Esophagus muscularis mucosa (tissue), 2 donors: Measurements from ENCODE around the gene YPEL1.

ENCODE experiments used
- POLR2A ChIP-seq: fragments of 450-650 bp; IDR thresholded peaks from one replicate; pipeline ENCODE4 v1.6.1; 2017; ENCODE audit warnings: antibody characterized with exemption, moderate library complexity, mild to moderate bottlenecking, low read depth
- POLR2AphosphoS5 ChIP-seq, 2 donors: sonication (generic); formaldehyde crosslinking; IDR thresholded peaks; one replicate each; pipeline ENCODE4 v1.6.1; 2017; ENCODE audit warnings: antibody characterized with exemption in 2 of 2

- TF ChIP-seq POLR2A (no peak), POLR2AphosphoS5 (IDR thresholded peaks at IDR 0.05) (no peak)
Observed at GRCh38 chr22:21778705-21779363, 43.2 kb upstream of the YPEL1 start.
